Left lung (tissue), 14 donors: ENCODE results near the gene PRKD1. TPM values are rescaled to one million over a fixed set of nuclear protein-coding genes. Genes with fewer than 3 reads are reported as not detected.

ENCODE experiments used
- ATAC-seq: fragments of 200-7000 bp; cut with Tn5 transposase; one replicate; pipeline ENCODE4 v1.9.1; 2020; ENCODE audit warnings: moderate library complexity
- DNase-seq, 4 donors: peaks; one replicate each; pipeline ENCODE4 v3.0.0-alpha.2; 2013 to 2020
- H3K27ac ChIP-seq, 2 donors: fragments of 200-600 bp; sonication (generic) in 1 of 2; one replicate each; pipeline versions ENCODE4 v1.5.0 to v1.8.0; 2020 to 2021
- H3K27me3 ChIP-seq, 2 donors: fragments of 200-600 bp; sonication (generic) in 1 of 2; one replicate each; pipeline versions ENCODE4 v1.5.0 to v1.8.0; 2020 to 2021
- H3K36me3 ChIP-seq, 2 donors: fragments of 200-600 bp; sonication (generic) in 1 of 2; one replicate each; pipeline versions ENCODE4 v1.5.0 to v1.8.0; 2020 to 2021
- H3K4me1 ChIP-seq, 2 donors: fragments of 200-600 bp; one replicate each; pipeline ENCODE4 v1.8.0; 2021
- H3K4me3 ChIP-seq, 2 donors: fragments of 200-600 bp; sonication (generic) in 1 of 2; one replicate each; pipeline versions ENCODE4 v1.5.0 to v1.8.0; 2020 to 2021; ENCODE audit warnings: mild to moderate bottlenecking in 1 of 2
- H3K9me3 ChIP-seq, 2 donors: fragments of 200-600 bp; sonication (generic) in 1 of 2; one replicate each; pipeline versions ENCODE4 v1.5.0 to v1.8.0; 2020 to 2021
- intact Hi-C, 2 donors: fragments of 100-400 bp; cut with DNase I; formaldehyde crosslinking; loops; one replicate each; pipeline versions ENCODE4 v1.11.2 to v1.14.2; 2022
- long read RNA-seq, 12 donors: library from polyadenylated mRNA in 2 of 12; unstranded in 2 of 12; transcript quantifications; one replicate each; pipeline ENCODE4 v2.0.0 and lab custom pipeline, GENCODE V29; 2019 to 2026
- polyA plus RNA-seq, 6 donors: library from polyadenylated mRNA; unstranded; fragments of 120-200 nt; gene quantifications; one replicate each; pipeline ENCODE4 v1.2.1, GENCODE V29; 2013; ENCODE audit not compliant: insufficient read length in 6 of 6
- total RNA-seq, 2 donors: library from RNA; stranded (reverse); fragmentation: NEBNext Ultra II Directional; extraction: Animal tissue kit (Norgen Biotek cat#: 25700); gene quantifications; one replicate each; pipeline ENCODE4 v1.2.1, GENCODE V29; 2021
- TF ChIP-seq, protein P1 (sequence below), 2 donors: fragments of 200-600 bp; sonication (generic) in 1 of 2; IDR thresholded peaks; one replicate each; pipeline versions ENCODE4 v1.5.0 to v1.8.0; 2021; ENCODE audit warnings: antibody characterized with exemption in 2 of 2
- donor health status: DM: no; HTN: yes; CAD: no.
- donor health status: DM: no; HTN: no; CAD: no.

The PRKD1 gene
- total RNA-seq = 10 to 100 TPM; 13.6 to 15.5 TPM
- polyA plus RNA-seq = 10 to 100 TPM; 22.0 to 35.1 (median 24.2) TPM
- long read RNA-seq, donor 1, partial matches to known transcripts = 16 of 16 reads
- long read RNA-seq, donor 1, other reads (novel, unspliced or antisense) = 0 of 16 reads
- long read RNA-seq, donor 2, partial matches to known transcripts = 5 of 5 reads
- long read RNA-seq, donor 2, other reads (novel, unspliced or antisense) = 0 of 5 reads
- long read RNA-seq, donor 3 = 0 reads
- long read RNA-seq, donor 4, partial matches to known transcripts = 0 of 1 reads
- long read RNA-seq, donor 4, other reads (novel, unspliced or antisense) = 1 of 1 reads
- long read RNA-seq, donor 5, partial matches to known transcripts = 11 of 11 reads
- long read RNA-seq, donor 5, other reads (novel, unspliced or antisense) = 0 of 11 reads
- long read RNA-seq, donor 6 = 0 reads
- long read RNA-seq, donor 7, partial matches to known transcripts = 6 of 6 reads
- long read RNA-seq, donor 7, other reads (novel, unspliced or antisense) = 0 of 6 reads
- long read RNA-seq, donor 8, partial matches to known transcripts = 12 of 12 reads
- long read RNA-seq, donor 8, other reads (novel, unspliced or antisense) = 0 of 12 reads
- long read RNA-seq, donor 9 = 0 reads
- long read RNA-seq, donor 10, partial matches to known transcripts = 1 of 1 reads
- long read RNA-seq, donor 10, other reads (novel, unspliced or antisense) = 0 of 1 reads
- long read RNA-seq, donor 11, partial matches to known transcripts = 23 of 23 reads
- long read RNA-seq, donor 11, other reads (novel, unspliced or antisense) = 0 of 23 reads
- long read RNA-seq, donor 12, partial matches to known transcripts = 10 of 10 reads
- long read RNA-seq, donor 12, other reads (novel, unspliced or antisense) = 0 of 10 reads

DNA sequence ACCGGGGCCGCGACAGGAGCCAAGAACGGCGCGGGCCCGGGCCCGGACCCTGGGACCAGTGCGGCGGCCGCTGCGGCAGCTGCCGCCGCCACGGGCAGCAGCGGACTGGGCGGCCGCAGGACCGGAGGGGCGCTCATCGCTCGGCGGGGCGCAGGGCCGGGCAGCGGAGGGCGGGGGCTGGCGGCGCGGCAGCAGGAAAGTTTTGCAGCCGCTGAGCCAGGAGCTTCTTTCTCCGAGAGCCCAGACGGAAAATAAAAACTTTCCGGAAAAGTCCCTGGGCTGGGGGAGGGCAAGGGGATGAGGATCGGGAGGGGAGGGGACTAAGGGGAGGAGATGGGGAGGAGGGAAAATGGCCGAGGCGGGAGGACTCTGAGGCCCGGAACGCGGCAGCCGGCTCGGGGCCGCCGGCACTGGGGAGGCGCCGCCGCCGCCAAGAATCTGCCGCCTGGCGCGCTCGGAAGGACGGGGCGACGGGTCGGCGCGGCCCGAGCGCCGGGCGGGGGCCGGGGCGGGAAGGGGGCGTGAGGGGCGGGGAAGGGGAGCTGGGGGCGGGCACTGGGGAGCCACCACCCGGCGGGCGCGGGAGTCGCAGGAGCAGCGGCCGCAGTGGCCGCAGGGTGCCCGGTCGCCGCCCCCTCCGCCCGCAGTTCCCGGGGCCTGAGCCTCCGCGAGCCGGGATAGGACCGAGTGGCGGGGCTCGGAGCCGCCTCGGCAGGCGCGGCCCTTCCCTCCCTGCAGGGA, at the start of gene PRKD1:
Gene PRKD1 (minus strand): TSS at position 472 of the 741 bp plus-strand sequence.
- H3K27ac ChIP-seq = peak within 1 kb of the TSS; percentile 58 to 77
- H3K27me3 ChIP-seq = peaks cover 0 to 40% of the 10 kb centered on the region in 2 donors
- peak within 1 kb of the TSS; percentile 48 to 57 for H3K4me3 ChIP-seq
- ATAC-seq (peak; percentile 86), DNase-seq (peak; percentile 66 to 88 (median 72))
- TF ChIP-seq, protein P1, sequence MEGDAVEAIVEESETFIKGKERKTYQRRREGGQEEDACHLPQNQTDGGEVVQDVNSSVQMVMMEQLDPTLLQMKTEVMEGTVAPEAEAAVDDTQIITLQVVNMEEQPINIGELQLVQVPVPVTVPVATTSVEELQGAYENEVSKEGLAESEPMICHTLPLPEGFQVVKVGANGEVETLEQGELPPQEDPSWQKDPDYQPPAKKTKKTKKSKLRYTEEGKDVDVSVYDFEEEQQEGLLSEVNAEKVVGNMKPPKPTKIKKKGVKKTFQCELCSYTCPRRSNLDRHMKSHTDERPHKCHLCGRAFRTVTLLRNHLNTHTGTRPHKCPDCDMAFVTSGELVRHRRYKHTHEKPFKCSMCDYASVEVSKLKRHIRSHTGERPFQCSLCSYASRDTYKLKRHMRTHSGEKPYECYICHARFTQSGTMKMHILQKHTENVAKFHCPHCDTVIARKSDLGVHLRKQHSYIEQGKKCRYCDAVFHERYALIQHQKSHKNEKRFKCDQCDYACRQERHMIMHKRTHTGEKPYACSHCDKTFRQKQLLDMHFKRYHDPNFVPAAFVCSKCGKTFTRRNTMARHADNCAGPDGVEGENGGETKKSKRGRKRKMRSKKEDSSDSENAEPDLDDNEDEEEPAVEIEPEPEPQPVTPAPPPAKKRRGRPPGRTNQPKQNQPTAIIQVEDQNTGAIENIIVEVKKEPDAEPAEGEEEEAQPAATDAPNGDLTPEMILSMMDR (IDR thresholded peaks at IDR 0.05) = peak; percentile 16 to 26
- peaks cover 4 to 14% of the 10 kb centered on the region in 2 donors for H3K4me1 ChIP-seq
- intact Hi-C loops = no loop called here
- H3K36me3 ChIP-seq = no peaks in the 10 kb centered on the region
- H3K9me3 ChIP-seq = no peaks in the 10 kb centered on the region

DNA sequence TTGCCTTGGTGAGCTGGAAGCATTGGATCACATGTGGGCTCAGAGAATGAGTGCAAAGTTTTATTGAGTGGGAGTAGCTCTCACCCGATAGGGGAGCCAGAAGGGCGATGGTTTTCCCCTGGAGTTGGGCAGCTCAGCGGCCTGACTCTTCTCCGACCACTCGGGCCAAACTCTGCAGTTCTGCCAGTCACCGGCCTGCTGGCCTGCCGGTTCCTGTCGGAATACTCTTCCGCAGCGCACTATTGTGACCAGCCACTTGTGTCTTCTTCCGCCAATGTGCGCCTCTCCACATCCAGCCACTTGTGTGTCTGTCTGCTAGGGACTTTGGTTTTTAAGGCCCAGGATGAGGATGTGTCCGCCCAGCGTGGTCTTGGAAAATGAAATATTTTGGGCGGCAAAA, 43.5 kb upstream of the PRKD1 start:
- TF ChIP-seq, protein P1 (IDR thresholded peaks at IDR 0.05) = no peak
- H3K27me3 ChIP-seq = no peaks in the 10 kb centered on the region
- no peak overlapping the region for H3K27ac ChIP-seq
- peaks cover 0 to 6% of the 10 kb centered on the region in 2 donors for H3K9me3 ChIP-seq
- H3K4me1 ChIP-seq = no peaks in the 10 kb centered on the region
- no peaks in the 10 kb centered on the region for H3K36me3 ChIP-seq
- ATAC-seq (no peak), DNase-seq (peak in 1 of 4 donors; percentile 46)
- H3K4me3 ChIP-seq = no peak overlapping the region
- intact Hi-C loops = no loop called here

GRCh38 chr14:29955087-29955486, 27.4 kb upstream of the PRKD1 start:
- H3K27me3 ChIP-seq = no peaks in the 10 kb centered on the region
- no peak overlapping the region for H3K27ac ChIP-seq
- H3K9me3 ChIP-seq = peaks cover 0 to 12% of the 10 kb centered on the region in 2 donors
- H3K36me3 ChIP-seq = no peaks in the 10 kb centered on the region
- TF ChIP-seq, protein P1 (IDR thresholded peaks at IDR 0.05) = no peak
- DNase-seq (no peak), ATAC-seq (no peak)
- H3K4me1 ChIP-seq = no peaks in the 10 kb centered on the region
- H3K4me3 ChIP-seq = no peak overlapping the region
- intact Hi-C loops = no loop called here

DNA sequence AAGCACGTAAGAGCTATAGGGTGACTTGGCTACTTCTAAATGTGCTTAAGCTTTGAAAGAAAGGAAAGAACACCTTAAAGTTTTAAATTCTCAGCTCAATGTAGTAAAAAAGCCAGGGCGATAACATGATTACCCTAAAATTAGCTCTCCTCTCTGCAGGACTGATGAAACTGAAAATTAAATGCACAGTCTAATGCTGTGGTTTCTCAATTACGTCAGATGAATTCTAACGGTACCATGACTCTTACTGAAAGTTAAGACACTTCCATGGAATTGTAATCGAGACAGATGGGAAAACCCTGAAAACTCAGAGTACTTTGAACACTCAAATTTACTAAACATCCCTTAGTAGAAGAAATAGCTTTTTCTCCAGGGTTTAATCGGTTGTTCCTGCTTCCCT, 25.9 kb upstream of the PRKD1 start:
- DNase-seq (no peak), ATAC-seq (no peak)
- Histone ChIP-seq H3K4me3 (no peak overlapping the region), H3K36me3 (no peaks in the 10 kb centered on the region), H3K27me3 (no peaks in the 10 kb centered on the region), H3K27ac (no peak overlapping the region), H3K4me1 (no peaks in the 10 kb centered on the region), H3K9me3 (peaks cover 0 to 12% of the 10 kb centered on the region in 2 donors)
- TF ChIP-seq, protein P1 (IDR thresholded peaks at IDR 0.05) = no peak
- intact Hi-C loops = no loop called here
